ENCODE data around the gene ZCCHC14. TPM values are rescaled to one million over a fixed set of nuclear protein-coding genes. Genes with fewer than 3 reads are reported as not detected.
A peak's percentile ranks its signal among the peaks of the same experiment; 100 is the strongest.

Gene ZCCHC14
- total and polyA plus RNA-seq, 10 of the 15 experiments (the other 5 are each of a cell fraction or from before 2014, with no cell fraction given) = 0.02 to 0.26 (median 0.05) TPM; not detected in 3

DNA sequence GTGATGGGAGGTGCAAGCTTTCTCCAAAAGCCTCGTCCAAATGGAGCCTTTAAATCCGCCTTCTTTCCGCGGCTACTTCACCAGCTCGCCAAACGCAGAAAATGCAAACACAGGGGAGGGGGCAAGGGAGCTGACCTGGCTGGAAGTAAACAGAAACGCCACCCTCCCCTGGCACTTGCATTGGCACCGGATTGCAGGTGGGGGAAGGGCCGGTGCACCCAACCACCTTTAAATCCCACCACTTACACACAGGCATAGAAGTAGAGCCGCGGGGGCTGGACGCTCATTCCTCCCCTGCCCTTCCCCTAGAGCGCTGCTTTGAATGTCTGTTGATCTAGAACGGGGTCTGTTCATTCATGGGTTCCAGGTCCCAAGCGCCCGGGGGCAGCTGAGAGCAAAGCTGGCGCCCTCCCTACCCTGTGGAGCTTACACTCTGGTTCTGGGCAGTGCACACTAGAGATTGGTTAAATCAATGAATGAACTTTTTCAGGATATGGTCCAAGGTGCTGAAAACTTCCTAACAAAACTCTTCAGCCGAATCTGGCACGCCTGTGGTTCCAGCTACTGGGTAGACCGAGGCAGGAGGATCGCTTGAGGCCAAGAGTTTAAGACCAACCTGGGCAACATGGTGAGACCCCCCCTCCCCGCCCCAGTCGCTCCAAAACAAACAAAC is 920 bp upstream of the ZCCHC14 start:
- no TSS peak for BruUV-seq (replicated peaks)
- ChIA-PET POLR2A (no interaction called here), RAD21 (ENCODE audit: unreplicated experiment) (no interaction called here), SMC1A (ENCODE audit: uncharacterized antibody, unreplicated experiment) (no interaction called here), CTCF (no interaction called here)
- in situ Hi-C loops (cut with MboI) (no loop called here), intact Hi-C loops (cut with micrococcal nuclease; ENCODE audit: unreplicated experiment) (no loop called here)
- Histone ChIP-seq H3K4me1 (ENCODE audit: control insufficient read depth, insufficient read depth, low read length) (peaks cover 11% of the 10 kb centered on the region), H3K4me3 (peak overlapping the region; percentile 11; the same call in 1 of the 2 replicates), H3K9ac (ENCODE audit: control insufficient read depth, insufficient read depth, low read length) (no peak overlapping the region), H3K36me3 (ENCODE audit: control insufficient read depth in 2 of 2, insufficient read depth in 2 of 2, low read length in 1 of 2) (no peaks in the 10 kb centered on the region), H3K27ac (ENCODE audit: control insufficient read depth, insufficient read depth) (no peak overlapping the region), H3K4me2 (ENCODE audit: control insufficient read depth, insufficient read depth) (0 out of 2 replicates have a peak overlapping the region, but pooled peaks have one; percentile 25), H4K20me1 (ENCODE audit: control insufficient read depth, insufficient read depth) (no peaks in the 10 kb centered on the region), H3K27me3 (replicated peaks in 1 of 2; ENCODE audit: control insufficient read depth in 2 of 2, insufficient read depth in 2 of 2, low read length in 1 of 2) (peaks cover 0 to 5% of the 10 kb centered on the region in 2 experiments; a peak in 3 of 4 replicates), H3K9me3 (replicated peaks; ENCODE audit: control insufficient read depth, insufficient read depth, low read length) (no peaks in the 10 kb centered on the region; the same call in 2 of the 3 replicates), H3K79me2 (ENCODE audit: control insufficient read depth, insufficient read depth, low read length) (no peaks in the 10 kb centered on the region), H2AFZ (ENCODE audit: control insufficient read depth, low read depth, low read length) (no peak overlapping the region)
- DNase-seq (ENCODE audit: low read depth, low spot score) (no peak), FAIRE-seq (no peak), ATAC-seq (no peak)
- WGBS (ENCODE audit: insufficient coverage, insufficient replicate concordance, low lambda C conversion rate, missing lambda C conversion rate) = 59% methylated on average over 23 of the region's 23 CpGs
- TF ChIP-seq, protein P1, sequence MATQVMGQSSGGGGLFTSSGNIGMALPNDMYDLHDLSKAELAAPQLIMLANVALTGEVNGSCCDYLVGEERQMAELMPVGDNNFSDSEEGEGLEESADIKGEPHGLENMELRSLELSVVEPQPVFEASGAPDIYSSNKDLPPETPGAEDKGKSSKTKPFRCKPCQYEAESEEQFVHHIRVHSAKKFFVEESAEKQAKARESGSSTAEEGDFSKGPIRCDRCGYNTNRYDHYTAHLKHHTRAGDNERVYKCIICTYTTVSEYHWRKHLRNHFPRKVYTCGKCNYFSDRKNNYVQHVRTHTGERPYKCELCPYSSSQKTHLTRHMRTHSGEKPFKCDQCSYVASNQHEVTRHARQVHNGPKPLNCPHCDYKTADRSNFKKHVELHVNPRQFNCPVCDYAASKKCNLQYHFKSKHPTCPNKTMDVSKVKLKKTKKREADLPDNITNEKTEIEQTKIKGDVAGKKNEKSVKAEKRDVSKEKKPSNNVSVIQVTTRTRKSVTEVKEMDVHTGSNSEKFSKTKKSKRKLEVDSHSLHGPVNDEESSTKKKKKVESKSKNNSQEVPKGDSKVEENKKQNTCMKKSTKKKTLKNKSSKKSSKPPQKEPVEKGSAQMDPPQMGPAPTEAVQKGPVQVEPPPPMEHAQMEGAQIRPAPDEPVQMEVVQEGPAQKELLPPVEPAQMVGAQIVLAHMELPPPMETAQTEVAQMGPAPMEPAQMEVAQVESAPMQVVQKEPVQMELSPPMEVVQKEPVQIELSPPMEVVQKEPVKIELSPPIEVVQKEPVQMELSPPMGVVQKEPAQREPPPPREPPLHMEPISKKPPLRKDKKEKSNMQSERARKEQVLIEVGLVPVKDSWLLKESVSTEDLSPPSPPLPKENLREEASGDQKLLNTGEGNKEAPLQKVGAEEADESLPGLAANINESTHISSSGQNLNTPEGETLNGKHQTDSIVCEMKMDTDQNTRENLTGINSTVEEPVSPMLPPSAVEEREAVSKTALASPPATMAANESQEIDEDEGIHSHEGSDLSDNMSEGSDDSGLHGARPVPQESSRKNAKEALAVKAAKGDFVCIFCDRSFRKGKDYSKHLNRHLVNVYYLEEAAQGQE (IDR thresholded peaks at IDR 0.05; ENCODE audit: low read depth, low read length) = peak; percentile 43; the same call in 1 of the 2 replicates
- TF ChIP-seq IKZF1 (conservative IDR thresholded peaks at IDR 0.05) = no peak

DNA sequence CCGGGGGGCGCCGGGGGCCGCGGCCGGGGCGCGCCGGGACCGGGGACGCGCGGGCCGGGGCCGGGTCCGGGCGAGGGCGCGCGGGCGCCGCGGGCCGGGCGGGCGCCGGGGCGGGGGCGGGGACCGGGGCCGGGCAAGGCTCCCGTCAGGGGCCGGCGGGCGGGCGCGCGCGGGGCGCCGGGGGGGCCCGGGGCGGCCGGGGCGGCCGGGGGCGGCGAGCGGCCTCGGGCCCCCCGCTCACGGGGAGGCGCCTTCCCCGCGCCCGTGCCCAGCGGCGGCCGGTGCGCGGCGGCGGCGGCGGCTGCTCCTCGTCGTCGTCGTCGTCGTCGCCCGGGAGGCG is 563 bp downstream of the ZCCHC14 start:
- no TSS peak for BruUV-seq (replicated peaks)
- no peak for DNase-seq (ENCODE audit: low read depth, low spot score)
- SMC1A ChIA-PET (ENCODE audit: uncharacterized antibody, unreplicated experiment) = no interaction called here
- Histone ChIP-seq H2AFZ (ENCODE audit: control insufficient read depth, low read depth, low read length) (no peak overlapping the region), H3K9me3 (replicated peaks; ENCODE audit: control insufficient read depth, insufficient read depth, low read length) (no peaks in the 10 kb centered on the region; the same call in 2 of the 3 replicates), H3K27ac (ENCODE audit: control insufficient read depth, insufficient read depth) (no peak overlapping the region), H3K27me3 (replicated peaks in 1 of 2; ENCODE audit: control insufficient read depth in 2 of 2, insufficient read depth in 2 of 2, low read length in 1 of 2) (peaks cover 0 to 5% of the 10 kb centered on the region in 2 experiments; a peak in 3 of 4 replicates), H3K36me3 (ENCODE audit: control insufficient read depth in 2 of 2, insufficient read depth in 2 of 2, low read length in 1 of 2) (no peaks in the 10 kb centered on the region), H3K4me1 (ENCODE audit: control insufficient read depth, insufficient read depth, low read length) (peaks cover 11% of the 10 kb centered on the region), H3K9ac (ENCODE audit: control insufficient read depth, insufficient read depth, low read length) (no peak overlapping the region), H3K79me2 (ENCODE audit: control insufficient read depth, insufficient read depth, low read length) (no peaks in the 10 kb centered on the region), H3K4me3 (no peak overlapping the region), H3K4me2 (ENCODE audit: control insufficient read depth, insufficient read depth) (no peak overlapping the region), H4K20me1 (ENCODE audit: control insufficient read depth, insufficient read depth) (no peaks in the 10 kb centered on the region)
- RAD21 ChIA-PET (ENCODE audit: unreplicated experiment) = no interaction called here
- no CpG with 5 or more reads among the region's 74 CpGs for WGBS (ENCODE audit: insufficient coverage, insufficient replicate concordance, low lambda C conversion rate, missing lambda C conversion rate)
- no peak for FAIRE-seq
- in situ Hi-C loops (cut with MboI) (no loop called here), intact Hi-C loops (cut with micrococcal nuclease; ENCODE audit: unreplicated experiment) (no loop called here)
- ATAC-seq = no peak
- CTCF ChIA-PET = no interaction called here
- POLR2A ChIA-PET = no interaction called here
- TF ChIP-seq SREBF2 (IDR thresholded peaks at IDR 0.05; ENCODE audit: low read length) = no peak
- TF ChIP-seq NFYB (IDR thresholded peaks at IDR 0.05; ENCODE audit: insufficient read depth, low read depth, low read length) = no peak
- TF ChIP-seq, protein P2, sequence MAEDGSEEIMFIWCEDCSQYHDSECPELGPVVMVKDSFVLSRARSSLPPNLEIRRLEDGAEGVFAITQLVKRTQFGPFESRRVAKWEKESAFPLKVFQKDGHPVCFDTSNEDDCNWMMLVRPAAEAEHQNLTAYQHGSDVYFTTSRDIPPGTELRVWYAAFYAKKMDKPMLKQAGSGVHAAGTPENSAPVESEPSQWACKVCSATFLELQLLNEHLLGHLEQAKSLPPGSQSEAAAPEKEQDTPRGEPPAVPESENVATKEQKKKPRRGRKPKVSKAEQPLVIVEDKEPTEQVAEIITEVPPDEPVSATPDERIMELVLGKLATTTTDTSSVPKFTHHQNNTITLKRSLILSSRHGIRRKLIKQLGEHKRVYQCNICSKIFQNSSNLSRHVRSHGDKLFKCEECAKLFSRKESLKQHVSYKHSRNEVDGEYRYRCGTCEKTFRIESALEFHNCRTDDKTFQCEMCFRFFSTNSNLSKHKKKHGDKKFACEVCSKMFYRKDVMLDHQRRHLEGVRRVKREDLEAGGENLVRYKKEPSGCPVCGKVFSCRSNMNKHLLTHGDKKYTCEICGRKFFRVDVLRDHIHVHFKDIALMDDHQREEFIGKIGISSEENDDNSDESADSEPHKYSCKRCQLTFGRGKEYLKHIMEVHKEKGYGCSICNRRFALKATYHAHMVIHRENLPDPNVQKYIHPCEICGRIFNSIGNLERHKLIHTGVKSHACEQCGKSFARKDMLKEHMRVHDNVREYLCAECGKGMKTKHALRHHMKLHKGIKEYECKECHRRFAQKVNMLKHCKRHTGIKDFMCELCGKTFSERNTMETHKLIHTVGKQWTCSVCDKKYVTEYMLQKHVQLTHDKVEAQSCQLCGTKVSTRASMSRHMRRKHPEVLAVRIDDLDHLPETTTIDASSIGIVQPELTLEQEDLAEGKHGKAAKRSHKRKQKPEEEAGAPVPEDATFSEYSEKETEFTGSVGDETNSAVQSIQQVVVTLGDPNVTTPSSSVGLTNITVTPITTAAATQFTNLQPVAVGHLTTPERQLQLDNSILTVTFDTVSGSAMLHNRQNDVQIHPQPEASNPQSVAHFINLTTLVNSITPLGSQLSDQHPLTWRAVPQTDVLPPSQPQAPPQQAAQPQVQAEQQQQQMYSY (CRISPR knock-in tag; IDR thresholded peaks at IDR 0.05) = no peak
- no peak for TF ChIP-seq JUND (IDR thresholded peaks at IDR 0.05; ENCODE audit: low read depth, low read length)
- no peak for TF ChIP-seq HDAC6 (IDR thresholded peaks at IDR 0.05; ENCODE audit: unreplicated experiment)
- no peak for TF ChIP-seq SMC3 (IDR thresholded peaks at IDR 0.05; ENCODE audit: borderline replicate concordance, low read length)
